ENCODE measurements around the gene GABRB1. TPM values are rescaled to one million over a fixed set of nuclear protein-coding genes. Genes with fewer than 3 reads are reported as not detected.

Gene GABRB1
- total and polyA plus RNA-seq, 8 donors = 0.16 TPM; not detected in 7

DNA sequence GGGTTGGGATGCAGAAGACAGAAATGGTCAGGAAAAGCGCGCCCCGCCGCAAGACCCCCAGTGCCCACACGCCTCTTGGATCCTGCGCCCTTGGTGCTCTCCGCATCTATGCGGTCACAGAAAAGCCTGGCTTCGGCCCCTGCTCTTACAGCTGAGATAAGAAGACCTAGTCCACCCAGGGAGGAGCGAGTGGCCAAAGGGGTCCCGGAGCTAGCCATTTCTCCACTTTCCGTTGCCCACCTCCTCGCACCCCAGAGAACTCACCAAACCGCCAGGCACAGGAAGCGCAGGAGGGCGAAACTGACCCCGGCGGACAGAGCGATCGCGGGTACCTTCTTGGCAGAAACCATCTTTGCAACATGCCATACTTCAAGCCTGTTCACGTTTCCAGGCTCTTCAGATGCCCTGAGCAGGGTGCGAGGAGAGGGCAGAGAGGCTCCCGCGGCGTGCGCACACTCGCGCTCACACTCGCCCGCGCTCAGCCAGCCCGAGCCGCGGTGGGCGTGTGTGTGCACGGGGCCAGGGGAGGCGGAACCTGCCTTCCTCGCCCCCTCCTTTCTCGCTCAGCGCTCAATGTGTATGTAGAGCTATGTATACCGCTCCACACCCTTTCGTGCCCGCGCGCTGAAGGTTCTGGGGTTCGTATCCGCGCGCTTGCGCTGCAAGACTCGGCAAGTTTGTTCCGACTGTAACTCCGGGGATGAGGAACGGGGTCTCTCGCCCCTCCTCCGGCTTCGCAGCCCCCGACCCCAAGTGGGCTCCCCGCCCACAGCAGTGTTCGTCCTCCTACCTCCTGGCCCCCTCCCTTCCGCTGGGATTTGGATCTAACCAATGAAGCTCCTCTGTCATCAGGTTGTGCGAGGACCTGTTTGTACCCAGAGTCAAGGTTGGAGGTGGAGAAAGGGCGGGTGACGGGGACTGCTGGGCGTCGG, 38.0 kb upstream of the GABRB1 start, which contains the start of gene GABRA4:
GABRA4 (minus strand) TSS at position 507 of the 932 bp plus-strand sequence; CDS start at position 350, 157 bp downstream.
- peak within 1 kb of the TSS in 2 of 4 donors; percentile 2 to 31 for H3K4me3 ChIP-seq
- no peak for TF ChIP-seq CTCF (IDR thresholded peaks at IDR 0.05)
- H3K27ac ChIP-seq = no peak within 1 kb of the TSS
- 2 to 3% methylated on average over 64 to 67 of the region's 67 CpGs for WGBS, 2 donors
- DNase-seq = peak in 2 of 6 donors; percentile 54 to 65
- intact Hi-C loops (cut with DNase I) = no loop called here
- FAIRE-seq = no peak
- no peaks in the 10 kb centered on the region for H3K9me3 ChIP-seq
- peaks cover 0 to 5% (median 0%) of the 10 kb centered on the region in 3 donors for H3K4me1 ChIP-seq
- ATAC-seq = peak in 1 of 4 donors; percentile 41
- H3K27me3 ChIP-seq = peaks cover 0 to 23% (median 0%) of the 10 kb centered on the region in 4 donors
- H3K36me3 ChIP-seq = no peaks in the 10 kb centered on the region

GRCh38 chr4:46994007-46994405, 37.4 kb upstream of the GABRB1 start:
- no peak for FAIRE-seq
- Histone ChIP-seq H3K27ac (no peak overlapping the region), H3K9me3 (no peaks in the 10 kb centered on the region), H3K27me3 (peaks cover 0 to 23% (median 0%) of the 10 kb centered on the region in 4 donors), H3K36me3 (no peaks in the 10 kb centered on the region), H3K4me1 (peaks cover 0 to 5% (median 0%) of the 10 kb centered on the region in 3 donors), H3K4me3 (peak overlapping the region in 2 of 4 donors; percentile 2 to 31)
- no peak for ATAC-seq
- no peak for TF ChIP-seq CTCF (IDR thresholded peaks at IDR 0.05)
- peak in 1 of 6 donors; percentile 22 for DNase-seq
- WGBS, 2 donors = 0 to 1% methylated on average over 14 of the region's 14 CpGs
- intact Hi-C loops (cut with DNase I) = no loop called here

GRCh38 chr4:46999566-46999965, 31.8 kb upstream of the GABRB1 start:
- H3K27ac ChIP-seq = no peak overlapping the region
- H3K4me3 ChIP-seq = no peak overlapping the region
- FAIRE-seq = no peak
- DNase-seq = no peak
- ATAC-seq = no peak
- H3K9me3 ChIP-seq = no peaks in the 10 kb centered on the region
- H3K27me3 ChIP-seq = peaks cover 0 to 4% (median 0%) of the 10 kb centered on the region in 4 donors
- H3K4me1 ChIP-seq = no peaks in the 10 kb centered on the region
- TF ChIP-seq CTCF (IDR thresholded peaks at IDR 0.05) = no peak
- intact Hi-C loops (cut with DNase I) = no loop called here
- no peaks in the 10 kb centered on the region for H3K36me3 ChIP-seq

DNA sequence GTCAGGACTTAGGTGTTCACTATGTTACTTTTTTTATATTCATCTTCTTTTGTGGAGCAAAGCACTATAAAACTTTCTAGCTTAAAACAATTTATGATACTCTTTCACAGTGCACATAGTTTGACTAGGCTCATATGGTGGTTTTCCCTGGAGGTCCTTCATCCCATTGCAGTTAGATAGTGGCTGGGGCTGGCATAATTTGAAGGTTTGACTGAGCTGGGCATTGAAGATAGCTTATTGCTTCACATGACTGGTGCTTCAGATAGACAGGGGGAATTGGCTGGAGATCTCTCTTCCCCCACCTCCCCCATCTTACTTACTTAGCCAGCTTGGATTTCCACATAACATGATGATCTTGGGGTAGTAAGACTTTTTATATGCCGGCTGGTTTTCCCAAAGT, 31.0 kb upstream of the GABRB1 start:
- Histone ChIP-seq H3K9me3 (no peaks in the 10 kb centered on the region), H3K27ac (no peak overlapping the region), H3K27me3 (peaks cover 0 to 4% (median 0%) of the 10 kb centered on the region in 4 donors), H3K4me1 (no peaks in the 10 kb centered on the region), H3K36me3 (no peaks in the 10 kb centered on the region), H3K4me3 (no peak overlapping the region)
- intact Hi-C loops (cut with DNase I) = no loop called here
- FAIRE-seq = no peak
- WGBS, 2 donors = 79% methylated on average over 1 of the region's 1 CpG
- DNase-seq = no peak
- no peak for TF ChIP-seq CTCF (IDR thresholded peaks at IDR 0.05)
- no peak for ATAC-seq

DNA sequence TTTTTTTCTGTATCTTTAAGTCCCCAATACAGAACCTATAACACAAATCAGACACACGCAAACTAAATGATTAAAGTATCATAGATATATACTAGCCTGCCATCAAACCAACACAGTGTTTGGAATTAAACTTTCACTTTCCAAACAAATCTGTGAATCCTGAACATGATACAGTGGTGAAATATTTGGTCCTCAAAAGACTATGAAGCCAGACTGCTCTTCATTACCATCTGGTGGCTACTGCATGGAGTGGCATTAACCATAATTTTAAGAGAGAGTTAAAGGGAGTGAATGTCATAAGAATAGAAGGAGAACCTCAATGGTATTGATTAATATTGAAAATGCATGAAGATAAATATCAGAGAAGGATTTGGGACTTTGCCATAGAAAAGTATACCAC, 28.8 kb upstream of the GABRB1 start:
- no peak for FAIRE-seq
- no peaks in the 10 kb centered on the region for H3K4me1 ChIP-seq
- intact Hi-C loops (cut with DNase I) = no loop called here
- WGBS, 2 donors = 56 to 79% methylated on average over 1 of the region's 1 CpG
- no peak for TF ChIP-seq CTCF (IDR thresholded peaks at IDR 0.05)
- no peaks in the 10 kb centered on the region for H3K27me3 ChIP-seq
- no peaks in the 10 kb centered on the region for H3K9me3 ChIP-seq
- no peak for ATAC-seq
- no peak overlapping the region for H3K27ac ChIP-seq
- no peaks in the 10 kb centered on the region for H3K36me3 ChIP-seq
- no peak for DNase-seq
- no peak overlapping the region for H3K4me3 ChIP-seq
